Keratinocyte (primary cell): ENCODE results near the gene MGAM2. TPM values are rescaled to one million over a fixed set of nuclear protein-coding genes. Genes with fewer than 3 reads are reported as not detected.

Source experiments
- DNase-seq: peaks from one replicate; pipeline ENCODE4 v3.0.0-alpha.2; 2011; ENCODE audit warnings: low read depth, missing footprints, low spot score
- FAIRE-seq: peaks from 2 replicates; lab custom pipeline; 2011; peaks lifted over from hg19 to GRCh38; lab: Jason Lieb, UNC
- H2AFZ ChIP-seq: 2 replicates; pipeline ENCODE4 v1.6.0; 2012; ENCODE audit warnings: low read length, control low read depth, inconsistent platforms; ENCODE audit not compliant: control insufficient read depth
- H3K27ac ChIP-seq: 2 replicates; pipeline ENCODE4 v1.5.1; 2011; ENCODE audit warnings: low read length; ENCODE audit not compliant: control insufficient read depth, insufficient read depth
- H3K27me3 ChIP-seq: 3 replicates; pipeline ENCODE4 v1.6.0; 2011; ENCODE audit warnings: low read length; ENCODE audit not compliant: control insufficient read depth, insufficient read depth; ENCODE audit errors: extremely low read depth
- H3K36me3 ChIP-seq, 2 experiments: 2 replicates in 1 of 2; 3 replicates in 1 of 2; pipeline ENCODE4 v1.5.1; 2011; ENCODE audit warnings: low read length in 2 of 2, mild to moderate bottlenecking in 1 of 2; ENCODE audit not compliant: control insufficient read depth in 2 of 2, insufficient read depth in 2 of 2; ENCODE audit errors: extremely low read depth in 1 of 2
- H3K4me1 ChIP-seq: 3 replicates; pipeline ENCODE4 v1.5.1; 2011; ENCODE audit warnings: low read length; ENCODE audit not compliant: control insufficient read depth, insufficient read depth; ENCODE audit errors: extremely low read depth
- H3K4me2 ChIP-seq: 3 replicates; pipeline ENCODE4 v1.6.0; 2011; ENCODE audit warnings: low read depth, low read length; ENCODE audit not compliant: control insufficient read depth, insufficient read depth; ENCODE audit errors: extremely low read depth
- H3K4me3 ChIP-seq, 3 experiments: fragments of 200-600 bp in 1 of 3; sonication (generic) in 1 of 3; 2 replicates in 2 of 3; 3 replicates in 1 of 3; pipeline ENCODE4 v1.5.1; 2011 to 2016; ENCODE audit warnings: low read length in 3 of 3, mild to moderate bottlenecking in 3 of 3, control low read depth in 2 of 3, inconsistent platforms in 1 of 3, low read depth in 1 of 3, mixed read lengths in 1 of 3, mixed run types in 1 of 3, moderate library complexity in 1 of 3; ENCODE audit not compliant: control insufficient read depth in 2 of 3, insufficient read depth in 2 of 3; ENCODE audit errors: extremely low read depth in 1 of 3
- H3K79me2 ChIP-seq: 2 replicates; pipeline ENCODE4 v1.6.0; 2012; ENCODE audit warnings: low read length; ENCODE audit not compliant: control insufficient read depth, insufficient read depth
- H3K9ac ChIP-seq: 3 replicates; pipeline ENCODE4 v1.6.0; 2011; ENCODE audit warnings: low read length; ENCODE audit not compliant: control insufficient read depth, insufficient read depth; ENCODE audit errors: extremely low read depth
- H3K9me1 ChIP-seq: 3 replicates; pipeline ENCODE4 v1.6.0; 2011; ENCODE audit warnings: low read length; ENCODE audit not compliant: control insufficient read depth, insufficient read depth; ENCODE audit errors: extremely low read depth
- H3K9me3 ChIP-seq: 2 replicates; pipeline ENCODE4 v1.5.1; 2012; ENCODE audit warnings: low read depth, low read length; ENCODE audit not compliant: control insufficient read depth
- H4K20me1 ChIP-seq: 3 replicates; pipeline ENCODE4 v1.6.0; 2011; ENCODE audit warnings: low read length; ENCODE audit not compliant: control insufficient read depth, insufficient read depth; ENCODE audit errors: extremely low read depth
- EZH2 ChIP-seq: IDR thresholded peaks from one replicate; pipeline ENCODE4 v1.6.1; 2012; ENCODE audit warnings: inconsistent platforms, mild to moderate bottlenecking, low read length, moderate library complexity
- dilution Hi-C: fragments of 300-500 bp; cut with MboI; formaldehyde crosslinking; loops from one replicate; pipeline ENCODE4 v1.7.0; 2020; ENCODE audit warnings: low sequenced_read_pairs; ENCODE audit not compliant: extremely low pct_ligation_motif_present
- polyA plus RNA-seq, 5 experiments: library from polyadenylated mRNA; depleted of rRNA in 3 of 5; stranded (reverse) in 3 of 5; stranded (forward) in 1 of 5; unstranded in 1 of 5; fragments of >200 nt; gene quantifications; 1 replicate in 1 of 5; 2 replicates in 3 of 5; 3 replicates in 1 of 5; pipeline versions ENCODE4 v1.2.1 to v1.2.3, GENCODE V29; 2011 to 2012; ENCODE audit warnings: missing spikeins in 2 of 5, low read depth in 1 of 5, low replicate concordance in 1 of 5
- TF ChIP-seq, protein P1 (sequence below), 3 experiments: IDR thresholded peaks in 1 of 3; conservative IDR thresholded peaks in 1 of 3; optimal IDR thresholded peaks in 1 of 3; 2 replicates in 2 of 3; 3 replicates in 1 of 3; pipeline versions ENCODE3 to v1.5.1; 2011; ENCODE audit warnings: low read length in 3 of 3, mild to moderate bottlenecking in 3 of 3, moderate library complexity in 2 of 3, control low read depth in 1 of 3, inconsistent platforms in 1 of 3; ENCODE audit not compliant: insufficient read depth in 2 of 3; ENCODE audit errors: extremely low read depth in 1 of 3

MGAM2 gene
- polyA plus RNA-seq, 1 donor (not counting 4 experiments of a cell fraction or from before 2014, with no cell fraction given) = 0.04 TPM

DNA sequence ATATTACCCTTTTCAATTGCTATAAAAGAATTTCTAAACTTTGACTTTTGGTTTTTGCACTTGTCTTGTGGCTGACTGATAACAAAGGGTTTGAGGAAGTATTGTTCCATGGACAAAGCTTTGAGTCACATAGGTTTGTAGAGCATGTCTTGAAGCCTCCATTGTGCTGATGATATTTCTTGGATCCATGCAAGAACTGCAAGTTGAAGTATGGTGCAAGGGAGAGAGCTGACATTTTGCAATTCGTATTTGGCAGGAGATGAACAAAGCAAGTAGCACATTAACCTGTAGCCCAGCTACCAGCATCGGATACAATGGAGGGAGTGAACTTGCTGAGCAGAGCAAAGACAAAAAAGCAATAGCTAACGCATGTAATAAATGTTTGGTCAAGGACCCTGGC lies 23.4 kb downstream of the MGAM2 start:
- Histone ChIP-seq H3K27ac (no peak overlapping the region), H3K9me1 (no peaks in the 10 kb centered on the region), H3K4me3 (no peak overlapping the region), H3K9me3 (no peaks in the 10 kb centered on the region), H3K4me1 (no peaks in the 10 kb centered on the region), H3K9ac (no peak overlapping the region), H4K20me1 (no peaks in the 10 kb centered on the region), H3K36me3 (no peaks in the 10 kb centered on the region), H3K4me2 (no peak overlapping the region), H3K27me3 (no peaks in the 10 kb centered on the region), H2AFZ (no peak overlapping the region), H3K79me2 (no peaks in the 10 kb centered on the region)
- FAIRE-seq (no peak), DNase-seq (no peak)
- TF ChIP-seq, protein P1, sequence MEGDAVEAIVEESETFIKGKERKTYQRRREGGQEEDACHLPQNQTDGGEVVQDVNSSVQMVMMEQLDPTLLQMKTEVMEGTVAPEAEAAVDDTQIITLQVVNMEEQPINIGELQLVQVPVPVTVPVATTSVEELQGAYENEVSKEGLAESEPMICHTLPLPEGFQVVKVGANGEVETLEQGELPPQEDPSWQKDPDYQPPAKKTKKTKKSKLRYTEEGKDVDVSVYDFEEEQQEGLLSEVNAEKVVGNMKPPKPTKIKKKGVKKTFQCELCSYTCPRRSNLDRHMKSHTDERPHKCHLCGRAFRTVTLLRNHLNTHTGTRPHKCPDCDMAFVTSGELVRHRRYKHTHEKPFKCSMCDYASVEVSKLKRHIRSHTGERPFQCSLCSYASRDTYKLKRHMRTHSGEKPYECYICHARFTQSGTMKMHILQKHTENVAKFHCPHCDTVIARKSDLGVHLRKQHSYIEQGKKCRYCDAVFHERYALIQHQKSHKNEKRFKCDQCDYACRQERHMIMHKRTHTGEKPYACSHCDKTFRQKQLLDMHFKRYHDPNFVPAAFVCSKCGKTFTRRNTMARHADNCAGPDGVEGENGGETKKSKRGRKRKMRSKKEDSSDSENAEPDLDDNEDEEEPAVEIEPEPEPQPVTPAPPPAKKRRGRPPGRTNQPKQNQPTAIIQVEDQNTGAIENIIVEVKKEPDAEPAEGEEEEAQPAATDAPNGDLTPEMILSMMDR (optimal IDR thresholded peaks at IDR 0.05 in 1 of 3, IDR thresholded peaks at IDR 0.05 in 1 of 3, conservative IDR thresholded peaks at IDR 0.05 in 1 of 3; ENCODE audit: extremely low read depth in 1 of 3, insufficient read depth in 2 of 3, low read length in 3 of 3) = no peak
- TF ChIP-seq EZH2 = no peak
- dilution Hi-C loops = no loop called here

DNA sequence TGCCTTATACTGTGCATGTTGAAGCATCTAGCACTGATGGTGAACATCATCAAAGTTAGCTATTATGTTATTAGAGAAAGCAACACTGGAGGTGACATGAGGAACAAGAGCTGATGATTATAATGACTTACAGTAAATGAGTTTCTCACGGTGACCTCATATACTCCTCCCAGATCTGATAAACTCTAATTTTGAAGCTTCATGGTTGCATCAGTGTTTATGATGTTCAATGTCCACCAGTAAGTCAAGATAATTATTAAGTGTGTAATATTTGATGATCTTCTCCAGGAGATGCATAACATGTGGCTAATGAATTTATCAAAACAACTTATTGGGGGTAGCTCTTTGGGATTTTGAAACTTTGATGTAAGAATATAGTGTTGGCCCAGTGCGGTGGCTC lies 27.5 kb downstream of the MGAM2 start:
- FAIRE-seq = no peak
- H3K9me1 ChIP-seq = no peaks in the 10 kb centered on the region
- H3K9ac ChIP-seq = no peak overlapping the region
- no peak for TF ChIP-seq EZH2
- TF ChIP-seq, protein P1 (optimal IDR thresholded peaks at IDR 0.05 in 1 of 3, IDR thresholded peaks at IDR 0.05 in 1 of 3, conservative IDR thresholded peaks at IDR 0.05 in 1 of 3; ENCODE audit: extremely low read depth in 1 of 3, insufficient read depth in 2 of 3, low read length in 3 of 3) = no peak
- H4K20me1 ChIP-seq = no peaks in the 10 kb centered on the region
- no peaks in the 10 kb centered on the region for H3K36me3 ChIP-seq
- H3K9me3 ChIP-seq = no peaks in the 10 kb centered on the region
- no peaks in the 10 kb centered on the region for H3K79me2 ChIP-seq
- no peaks in the 10 kb centered on the region for H3K27me3 ChIP-seq
- H3K4me1 ChIP-seq = no peaks in the 10 kb centered on the region
- DNase-seq = no peak
- no peak overlapping the region for H2AFZ ChIP-seq
- dilution Hi-C loops = no loop called here
- no peak overlapping the region for H3K4me2 ChIP-seq
- no peak overlapping the region for H3K4me3 ChIP-seq
- no peak overlapping the region for H3K27ac ChIP-seq
